Karpas-422 (cell line): Measurements from ENCODE around the gene SPINT2. TPM values are rescaled to one million over a fixed set of nuclear protein-coding genes. Genes with fewer than 3 reads are reported as not detected.

Experiments used
- DNase-seq: peaks from one replicate; pipeline ENCODE4 v3.0.0-alpha.2; 2015
- H2AFZ ChIP-seq: fragments of 200-600 bp; sonication (generic); 2 replicates; pipeline ENCODE4 v1.6.1; 2014; ENCODE audit warnings: antibody characterized with exemption, low read length, mixed read lengths
- H3K27ac ChIP-seq: fragments of 200-600 bp; sonication (generic); 2 replicates; pipeline ENCODE4 v1.5.1; 2014; ENCODE audit warnings: mild to moderate bottlenecking, low read length, moderate library complexity
- H3K27me3 ChIP-seq: fragments of 200-600 bp; sonication (generic); 2 replicates; pipeline ENCODE4 v1.6.1; 2014; ENCODE audit warnings: low read length, mixed read lengths
- H3K36me3 ChIP-seq: fragments of 200-600 bp; sonication (generic); 2 replicates; pipeline ENCODE4 v1.6.1; 2014; ENCODE audit warnings: low read length, mixed read lengths; ENCODE audit not compliant: insufficient read depth
- H3K4me1 ChIP-seq: fragments of 200-600 bp; sonication (generic); 2 replicates; pipeline ENCODE4 v1.6.1; 2014; ENCODE audit warnings: mild to moderate bottlenecking, low read length, mixed read lengths
- H3K4me2 ChIP-seq: fragments of 200-600 bp; sonication (generic); 2 replicates; pipeline ENCODE4 v1.6.1; 2014; ENCODE audit warnings: low read length, low read depth, mild to moderate bottlenecking; ENCODE audit not compliant: poor library complexity, severe bottlenecking
- H3K4me3 ChIP-seq: fragments of 200-600 bp; sonication (generic); 2 replicates; pipeline ENCODE4 v1.5.1; 2014; ENCODE audit warnings: mild to moderate bottlenecking, antibody characterized with exemption, low read length, mixed read lengths
- H3K79me2 ChIP-seq: fragments of 200-600 bp; sonication (generic); 2 replicates; pipeline ENCODE4 v1.6.1; 2014; ENCODE audit warnings: mild to moderate bottlenecking, low read length, mixed read lengths
- H3K9ac ChIP-seq: fragments of 200-600 bp; sonication (generic); 2 replicates; pipeline ENCODE4 v1.6.0; 2014; ENCODE audit warnings: low read length
- H3K9me2 ChIP-seq: fragments of 200-600 bp; sonication (generic), shearing (Covaris generic); replicated peaks from 2 replicates; pipeline ENCODE4 v1.6.0; 2014; ENCODE audit warnings: mild to moderate bottlenecking, low read length, moderate library complexity; ENCODE audit not compliant: insufficient read depth
- H3K9me3 ChIP-seq: fragments of 300-700, 200-600 bp; sonication (generic); 2 replicates; pipeline ENCODE4 v1.6.1; 2014; ENCODE audit warnings: low read length, mixed read lengths
- H4K20me1 ChIP-seq: fragments of 200-600 bp; sonication (generic); 2 replicates; pipeline ENCODE4 v1.6.1; 2014; ENCODE audit warnings: mild to moderate bottlenecking, antibody characterized with exemption, low read length, low read depth; ENCODE audit not compliant: insufficient read depth
- total RNA-seq: library from RNA; depleted of rRNA; stranded (reverse); fragments of >200 nt; shearing (Covaris generic); gene quantifications from 2 replicates; pipeline ENCODE4 v1.2.3, GENCODE V29; 2014; ENCODE audit warnings: low replicate concordance

SPINT2 gene
- total RNA-seq, 1 experiment from 2014 or later = 0.22 TPM

DNA sequence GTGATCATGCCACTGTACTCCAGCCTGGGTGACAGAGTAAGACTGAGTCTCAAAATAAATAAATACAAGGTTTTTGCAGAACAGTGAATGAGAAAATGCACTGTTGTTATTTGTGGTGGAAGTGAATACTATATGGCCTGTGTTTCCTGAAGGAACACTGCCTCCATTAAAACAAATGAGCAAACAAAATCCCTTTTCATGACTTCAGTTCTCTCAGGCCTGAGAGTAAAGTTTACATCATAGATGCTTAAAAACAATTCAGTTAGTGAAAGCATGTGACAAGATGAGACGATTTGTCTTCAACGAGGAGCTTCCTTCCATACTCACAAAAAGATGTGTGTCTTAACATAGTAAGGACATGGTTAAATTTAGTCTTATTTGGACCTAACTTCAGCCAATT, 14.4 kb downstream of the SPINT2 start:
- no peak for DNase-seq
- no peak overlapping the region for H3K27ac ChIP-seq
- no peaks in the 10 kb centered on the region for H4K20me1 ChIP-seq
- no peak overlapping the region for H3K4me3 ChIP-seq
- H3K79me2 ChIP-seq = no peaks in the 10 kb centered on the region
- H3K36me3 ChIP-seq = no peaks in the 10 kb centered on the region
- H3K9me3 ChIP-seq = no peaks in the 10 kb centered on the region
- no peak overlapping the region for H2AFZ ChIP-seq
- H3K27me3 ChIP-seq = no peaks in the 10 kb centered on the region
- no peak overlapping the region for H3K9ac ChIP-seq
- H3K4me1 ChIP-seq = no peaks in the 10 kb centered on the region
- no peaks in the 10 kb centered on the region for H3K9me2 ChIP-seq
- H3K4me2 ChIP-seq = no peak overlapping the region

DNA sequence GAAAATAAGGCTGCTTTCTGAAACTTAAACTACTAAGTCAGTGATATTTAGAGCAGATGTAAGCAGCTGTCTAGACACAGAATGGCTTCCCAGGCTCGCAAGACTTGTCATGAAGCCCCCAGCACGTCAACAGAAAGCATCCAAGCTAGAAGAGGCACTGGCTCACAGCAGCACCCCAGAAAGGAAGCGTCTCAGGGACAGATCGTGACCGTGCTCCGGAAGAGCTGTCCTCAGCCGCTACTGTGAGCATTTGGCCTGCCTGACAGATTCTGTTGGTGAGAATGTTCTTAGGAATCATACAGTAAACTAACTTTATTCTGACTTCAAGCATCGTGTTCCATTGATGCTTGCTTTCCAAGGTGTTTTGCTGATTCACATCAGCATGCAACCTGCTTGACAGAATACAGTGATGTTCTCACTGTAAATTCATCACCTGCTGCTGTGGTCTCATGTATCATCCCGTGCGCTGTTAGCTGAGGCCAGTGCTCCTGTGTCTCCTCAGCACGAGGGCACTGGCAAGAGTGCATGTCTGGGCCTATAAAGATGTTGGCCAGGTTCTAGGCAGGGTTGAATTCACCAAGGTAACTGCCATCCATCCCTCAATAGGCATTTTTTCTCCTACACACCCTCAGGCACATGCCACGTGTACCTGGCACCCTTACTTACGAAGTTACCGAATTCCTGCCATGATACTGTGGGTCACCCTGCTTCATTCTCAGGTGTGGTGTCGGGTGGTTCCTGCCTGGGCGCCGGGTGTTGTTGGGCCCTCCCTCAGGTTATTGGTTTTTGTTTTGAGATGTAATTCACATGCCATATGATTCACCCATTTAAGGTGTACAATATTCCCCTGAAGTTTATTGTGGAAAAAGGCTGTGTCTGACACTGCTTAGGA, 15.9 kb downstream of the SPINT2 start:
- Histone ChIP-seq H3K79me2 (no peaks in the 10 kb centered on the region), H3K27me3 (no peaks in the 10 kb centered on the region), H4K20me1 (no peaks in the 10 kb centered on the region)

DNA sequence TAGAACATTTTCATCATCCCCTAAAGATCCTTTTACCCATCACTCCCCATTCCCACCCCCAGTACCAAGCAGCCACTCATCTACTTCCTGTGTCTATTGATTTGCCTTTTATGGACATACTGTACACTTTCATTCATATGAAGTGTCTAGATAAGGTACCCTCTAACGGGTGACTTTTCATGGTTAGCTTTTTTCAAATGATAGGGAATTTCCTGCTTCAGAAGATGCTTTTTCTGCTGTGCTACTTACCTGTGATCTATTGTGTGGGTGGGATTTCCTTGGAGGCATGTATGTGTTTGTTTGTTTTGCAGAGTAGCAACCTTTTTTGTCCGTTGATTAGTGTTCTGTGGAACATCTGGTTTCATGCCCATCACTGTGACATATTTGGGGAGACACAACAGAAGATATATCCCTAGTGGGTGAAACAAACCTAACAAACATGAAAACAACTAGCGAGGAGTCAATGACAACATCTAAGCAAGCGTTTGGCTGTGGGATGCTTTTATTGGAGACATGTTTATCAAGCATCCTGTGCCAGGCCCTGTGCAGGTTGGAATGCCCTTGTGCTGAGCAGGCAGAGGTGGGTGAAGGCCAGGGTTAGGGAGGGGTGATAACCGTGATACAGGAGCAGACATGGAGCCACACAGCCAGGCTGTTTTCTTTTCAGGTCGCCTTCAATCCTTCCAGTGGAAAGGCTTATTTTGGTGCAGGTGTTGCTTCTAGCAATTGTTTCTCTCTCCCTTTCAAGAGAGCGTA, 17.6 kb downstream of the SPINT2 start:
- no peak overlapping the region for H3K9ac ChIP-seq
- H3K9me2 ChIP-seq = no peaks in the 10 kb centered on the region
- no peak overlapping the region for H2AFZ ChIP-seq
- H3K4me3 ChIP-seq = no peak overlapping the region
- H3K4me1 ChIP-seq = no peaks in the 10 kb centered on the region
- no peak overlapping the region for H3K27ac ChIP-seq
- no peaks in the 10 kb centered on the region for H3K9me3 ChIP-seq
- H3K27me3 ChIP-seq = no peaks in the 10 kb centered on the region
- DNase-seq = no peak
- H3K4me2 ChIP-seq = no peak overlapping the region
- no peaks in the 10 kb centered on the region for H3K79me2 ChIP-seq
- H3K36me3 ChIP-seq = no peaks in the 10 kb centered on the region
- no peaks in the 10 kb centered on the region for H4K20me1 ChIP-seq

More for the DNA sequence above, 15.9 kb downstream of the SPINT2 start:
- H3K36me3 ChIP-seq = no peaks in the 10 kb centered on the region
- no peak overlapping the region for H3K4me3 ChIP-seq
- no peak overlapping the region for H3K9ac ChIP-seq
- no peak for DNase-seq
- no peak overlapping the region for H3K4me2 ChIP-seq
- no peaks in the 10 kb centered on the region for H3K9me3 ChIP-seq
- no peaks in the 10 kb centered on the region for H3K9me2 ChIP-seq
- H2AFZ ChIP-seq = no peak overlapping the region
- H3K4me1 ChIP-seq = no peaks in the 10 kb centered on the region
- no peak overlapping the region for H3K27ac ChIP-seq

DNA sequence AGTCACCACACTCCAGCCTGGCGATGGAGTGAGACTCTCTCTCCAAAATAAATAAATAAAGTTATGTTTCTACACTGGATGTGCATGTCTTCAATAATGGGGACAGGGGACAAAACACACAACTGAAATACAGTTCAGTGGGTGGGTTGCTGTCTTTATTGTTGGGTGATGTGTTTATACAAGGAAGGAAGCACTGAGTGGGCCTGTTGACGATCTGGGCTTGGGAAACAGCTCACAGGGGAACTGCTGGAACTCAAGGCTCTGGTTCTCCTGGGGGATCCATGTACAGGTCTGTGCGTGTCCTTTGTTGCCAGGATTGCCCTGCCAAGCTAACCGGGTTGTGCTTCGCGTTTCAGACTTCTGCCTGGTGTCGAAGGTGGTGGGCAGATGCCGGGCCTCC, 18.9 kb downstream of the SPINT2 start:
- no peak for DNase-seq
- Histone ChIP-seq H3K4me2 (no peak overlapping the region), H3K4me1 (no peaks in the 10 kb centered on the region), H3K79me2 (no peaks in the 10 kb centered on the region), H4K20me1 (no peaks in the 10 kb centered on the region), H3K4me3 (no peak overlapping the region), H3K27ac (no peak overlapping the region), H3K9me2 (no peaks in the 10 kb centered on the region), H3K9me3 (no peaks in the 10 kb centered on the region), H3K9ac (no peak overlapping the region), H3K36me3 (no peaks in the 10 kb centered on the region), H3K27me3 (no peaks in the 10 kb centered on the region), H2AFZ (no peak overlapping the region)

DNA sequence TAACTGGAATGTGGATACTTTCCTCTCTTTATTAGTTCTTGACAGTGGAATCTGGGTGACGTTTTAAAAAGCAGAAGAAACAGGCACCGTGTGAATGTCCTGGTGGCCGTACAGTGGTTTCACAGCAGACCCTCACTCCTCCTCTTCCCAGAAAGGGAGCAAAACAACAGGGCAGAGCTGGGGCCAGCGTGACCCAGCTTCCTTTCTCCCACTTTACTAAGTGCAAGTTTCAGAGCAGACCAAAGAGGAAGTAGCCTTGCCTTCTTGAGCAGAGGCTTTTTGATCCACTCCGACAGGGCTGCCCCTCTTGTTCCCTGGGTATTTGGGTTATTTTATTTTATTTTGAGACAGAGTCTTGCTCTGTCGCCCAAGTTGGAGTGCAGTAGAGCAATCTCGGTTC, 20.0 kb downstream of the SPINT2 start:
- no peak overlapping the region for H3K27ac ChIP-seq
- no peaks in the 10 kb centered on the region for H4K20me1 ChIP-seq
- H3K36me3 ChIP-seq = no peaks in the 10 kb centered on the region
- H3K9ac ChIP-seq = no peak overlapping the region
- no peaks in the 10 kb centered on the region for H3K4me1 ChIP-seq
- no peak overlapping the region for H3K4me3 ChIP-seq
- no peak overlapping the region for H3K4me2 ChIP-seq
- H3K9me3 ChIP-seq = no peaks in the 10 kb centered on the region
- H3K79me2 ChIP-seq = no peaks in the 10 kb centered on the region
- no peaks in the 10 kb centered on the region for H3K9me2 ChIP-seq
- no peak for DNase-seq
- no peak overlapping the region for H2AFZ ChIP-seq
- no peaks in the 10 kb centered on the region for H3K27me3 ChIP-seq

DNA sequence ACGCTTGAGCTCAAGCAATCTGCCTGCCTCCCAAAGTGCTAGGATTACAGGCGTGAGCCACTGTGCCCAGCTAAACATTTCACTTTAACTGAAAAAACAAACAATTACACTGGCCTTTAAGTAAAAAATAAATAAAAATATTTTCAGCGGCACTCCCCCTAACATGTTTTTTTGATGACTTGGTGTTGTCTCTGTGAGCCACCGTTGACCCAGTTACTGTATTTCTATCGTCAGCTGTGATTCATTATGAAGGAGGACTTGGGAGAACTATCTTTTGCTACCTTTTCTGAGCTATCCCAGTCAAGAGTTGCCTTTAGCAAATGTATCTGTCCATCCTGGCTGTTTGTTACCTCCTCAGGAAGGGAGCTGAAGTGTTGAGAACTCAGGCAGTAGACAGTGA, 21.2 kb downstream of the SPINT2 start:
- Histone ChIP-seq H3K79me2 (no peaks in the 10 kb centered on the region), H3K9ac (no peak overlapping the region)

DNA sequence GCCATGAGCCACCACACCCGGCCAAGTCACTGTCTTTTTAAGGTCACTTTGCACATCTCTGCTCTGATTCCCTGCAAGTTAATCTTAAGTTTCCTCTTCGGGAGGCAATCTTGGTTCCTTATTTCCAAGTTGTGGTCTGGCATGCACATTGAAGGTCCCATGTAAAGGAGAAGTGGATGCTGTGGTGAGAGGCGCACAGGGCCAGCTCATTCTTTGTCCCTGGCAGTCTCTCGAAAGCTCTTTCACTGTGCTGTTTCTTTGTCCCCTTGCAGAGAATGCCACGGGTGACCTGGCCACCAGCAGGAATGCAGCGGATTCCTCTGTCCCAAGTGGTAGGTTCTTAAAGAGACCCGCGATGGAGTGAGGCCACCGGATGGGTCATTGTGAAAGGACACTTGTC, 23.2 kb downstream of the SPINT2 start:
- no peak overlapping the region for H2AFZ ChIP-seq

More for the DNA sequence above, 21.2 kb downstream of the SPINT2 start:
- Histone ChIP-seq H3K4me1 (no peaks in the 10 kb centered on the region), H3K27ac (no peak overlapping the region), H3K27me3 (no peaks in the 10 kb centered on the region), H3K4me2 (no peak overlapping the region), H3K4me3 (no peak overlapping the region), H3K9me3 (no peaks in the 10 kb centered on the region), H4K20me1 (no peaks in the 10 kb centered on the region), H3K36me3 (no peaks in the 10 kb centered on the region), H2AFZ (no peak overlapping the region), H3K9me2 (no peaks in the 10 kb centered on the region)
- DNase-seq = no peak

DNA sequence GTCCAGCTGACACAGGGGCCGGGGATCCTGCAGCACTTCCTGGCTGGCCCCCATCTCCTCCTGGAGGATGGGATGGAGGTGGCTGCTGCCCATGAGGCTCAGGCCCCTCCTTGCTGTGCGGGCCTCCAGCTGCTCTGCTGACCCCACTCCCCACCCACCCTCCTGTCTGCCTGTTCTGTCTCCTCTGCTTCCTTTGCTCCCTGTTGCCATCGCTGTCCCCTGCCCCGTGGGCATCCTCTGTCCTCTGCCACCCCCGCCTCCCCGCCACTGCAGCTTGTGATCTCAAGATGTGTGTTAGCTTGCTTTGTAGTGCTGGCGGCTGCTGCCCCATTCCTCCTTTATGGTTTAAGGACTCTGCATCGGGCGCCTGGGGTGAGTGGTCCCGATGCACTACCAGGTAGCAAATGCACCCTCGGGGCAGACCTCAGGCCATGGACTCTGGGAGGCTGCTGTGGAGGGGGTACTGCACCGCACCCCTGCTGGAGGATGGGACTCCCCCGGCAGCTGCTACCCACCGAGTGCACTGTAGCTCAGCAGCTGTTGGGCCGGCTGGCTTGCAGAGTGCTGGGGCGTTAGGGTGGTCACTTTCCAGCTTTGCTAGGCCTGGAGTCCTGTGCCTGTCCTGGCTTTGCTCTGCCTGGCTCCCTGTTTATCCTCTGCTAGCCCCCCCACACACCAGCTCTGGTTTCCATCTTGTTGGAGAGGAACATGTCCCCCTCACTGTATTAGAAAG, 23.9 kb downstream of the SPINT2 start:
- no peak for DNase-seq
- Histone ChIP-seq H3K27ac (no peak overlapping the region), H3K27me3 (no peaks in the 10 kb centered on the region), H3K4me3 (no peak overlapping the region), H3K79me2 (no peaks in the 10 kb centered on the region), H3K36me3 (no peaks in the 10 kb centered on the region), H4K20me1 (no peaks in the 10 kb centered on the region), H3K4me1 (no peaks in the 10 kb centered on the region), H3K9me3 (no peaks in the 10 kb centered on the region), H3K9ac (no peak overlapping the region), H3K4me2 (no peak overlapping the region), H3K9me2 (no peaks in the 10 kb centered on the region), H2AFZ (no peak overlapping the region)

More for the DNA sequence above, 23.2 kb downstream of the SPINT2 start:
- Histone ChIP-seq H3K79me2 (no peaks in the 10 kb centered on the region), H3K36me3 (no peaks in the 10 kb centered on the region), H3K4me1 (no peaks in the 10 kb centered on the region), H3K4me2 (no peak overlapping the region), H4K20me1 (no peaks in the 10 kb centered on the region), H3K4me3 (no peak overlapping the region), H3K27me3 (no peaks in the 10 kb centered on the region), H3K9me2 (no peaks in the 10 kb centered on the region), H3K9ac (no peak overlapping the region), H3K9me3 (no peaks in the 10 kb centered on the region), H3K27ac (no peak overlapping the region)
- DNase-seq = no peak
